ENCODE data around the gene CRYBG2. TPM values are rescaled to one million over a fixed set of nuclear protein-coding genes. Genes with fewer than 3 reads are reported as not detected.

Gene CRYBG2
- total and polyA plus RNA-seq, 2 of the 13 experiments (the other 11 are each of a cell fraction or from before 2014, with no cell fraction given) = 1.3 to 2.9 TPM

DNA sequence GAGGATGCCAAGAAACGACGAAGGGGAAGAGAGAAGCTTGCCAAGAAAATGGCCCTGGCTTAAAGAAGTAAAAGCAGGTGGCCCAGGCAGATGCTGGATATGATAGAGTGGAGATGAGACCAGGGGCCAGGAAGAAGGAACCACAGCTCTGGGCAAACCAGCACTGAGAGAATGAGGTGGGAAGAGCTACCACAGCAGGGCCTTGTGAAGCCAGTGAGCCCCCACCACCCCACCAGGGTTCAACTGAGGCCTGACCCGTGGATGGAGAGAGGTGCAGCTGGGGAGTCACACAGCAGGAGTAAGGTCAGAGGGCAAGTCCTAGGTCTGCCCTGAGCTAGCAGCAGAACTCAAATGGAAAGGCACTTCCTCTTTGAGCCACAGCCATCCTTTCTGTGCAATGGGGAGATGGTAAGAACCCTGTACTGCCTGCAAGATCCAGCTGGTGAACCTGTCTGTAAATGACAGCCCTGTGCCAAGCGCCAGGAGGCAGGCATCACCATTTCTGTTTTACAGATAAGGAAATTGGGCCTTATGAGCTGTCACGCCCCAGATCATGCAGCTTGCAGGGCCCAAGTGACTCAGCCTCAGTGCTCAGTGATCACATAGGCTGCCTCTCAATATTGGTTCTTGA, 65.5 kb downstream of the CRYBG2 start:
- Histone ChIP-seq H3K4me2 (ENCODE audit: low read depth, low read length) (no peak overlapping the region), H3K27ac (ENCODE audit: extremely low read length, insufficient read depth, low read length) (no peak overlapping the region), H3K4me3 (replicated peaks in 1 of 3; ENCODE audit: insufficient read depth in 1 of 3, low read depth in 2 of 3, low read length in 3 of 3) (no peak overlapping the region), H3K27me3 (ENCODE audit: control insufficient read depth in 1 of 2, insufficient read depth in 2 of 2, low read length in 2 of 2) (no peaks in the 10 kb centered on the region), H3K4me1 (ENCODE audit: insufficient read depth, low read length) (no peaks in the 10 kb centered on the region), H2AFZ (ENCODE audit: low read length) (no peak overlapping the region), H3K9ac (ENCODE audit: insufficient read depth, low read depth, low read length) (no peak overlapping the region), H3K79me2 (ENCODE audit: insufficient read depth, low read length) (no peaks in the 10 kb centered on the region), H4K20me1 (ENCODE audit: insufficient read depth, low read length) (no peaks in the 10 kb centered on the region), H3K36me3 (replicated peaks in 1 of 2; ENCODE audit: control insufficient read depth in 1 of 2, insufficient read depth in 2 of 2, low read length in 2 of 2) (no peaks in the 10 kb centered on the region; a peak in 1 of 5 replicates), H3K9me3 (ENCODE audit: low read length) (no peaks in the 10 kb centered on the region)
- ATAC-seq (no peak), DNase-seq (ENCODE audit: low spot score) (no peak), FAIRE-seq (no peak)
- POLR2A ChIA-PET = no interaction called here
- CTCF ChIA-PET (ENCODE audit: low intra/inter-chr PET ratio, low total read pairs) = no interaction called here
- WGBS (ENCODE audit: low lambda C conversion rate) = 67% methylated on average over 3 of the region's 5 CpGs
- intact Hi-C loops (cut with micrococcal nuclease; ENCODE audit: unreplicated experiment) (no loop called here), in situ Hi-C loops (cut with HindIII; ENCODE audit: extremely low pct_ligation_motif_present, low pct_unique_long_range_greater_than_20kb) (loop anchor here (5.0 kb wide), 1 partner anchor 74 kb away; no protein-coding TSS in a partner anchor)
- BruUV-seq (replicated peaks) = no TSS peak
- TF ChIP-seq ZNF34 (CRISPR knock-in tag; IDR thresholded peaks at IDR 0.05; ENCODE audit: borderline replicate concordance) = no peak
- TF ChIP-seq, protein P1, sequence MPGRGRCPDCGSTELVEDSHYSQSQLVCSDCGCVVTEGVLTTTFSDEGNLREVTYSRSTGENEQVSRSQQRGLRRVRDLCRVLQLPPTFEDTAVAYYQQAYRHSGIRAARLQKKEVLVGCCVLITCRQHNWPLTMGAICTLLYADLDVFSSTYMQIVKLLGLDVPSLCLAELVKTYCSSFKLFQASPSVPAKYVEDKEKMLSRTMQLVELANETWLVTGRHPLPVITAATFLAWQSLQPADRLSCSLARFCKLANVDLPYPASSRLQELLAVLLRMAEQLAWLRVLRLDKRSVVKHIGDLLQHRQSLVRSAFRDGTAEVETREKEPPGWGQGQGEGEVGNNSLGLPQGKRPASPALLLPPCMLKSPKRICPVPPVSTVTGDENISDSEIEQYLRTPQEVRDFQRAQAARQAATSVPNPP (CRISPR knock-in tag; IDR thresholded peaks at IDR 0.05) = no peak

- Histone ChIP-seq H3K27me3 (ENCODE audit: control insufficient read depth in 1 of 2, insufficient read depth in 2 of 2, low read length in 2 of 2) (no peaks in the 10 kb centered on the region), H4K20me1 (ENCODE audit: insufficient read depth, low read length) (no peaks in the 10 kb centered on the region), H3K4me2 (ENCODE audit: low read depth, low read length) (no peak overlapping the region), H2AFZ (ENCODE audit: low read length) (no peak overlapping the region), H3K9me3 (ENCODE audit: low read length) (no peaks in the 10 kb centered on the region), H3K79me2 (ENCODE audit: insufficient read depth, low read length) (no peaks in the 10 kb centered on the region), H3K4me1 (ENCODE audit: insufficient read depth, low read length) (no peaks in the 10 kb centered on the region), H3K36me3 (replicated peaks in 1 of 2; ENCODE audit: control insufficient read depth in 1 of 2, insufficient read depth in 2 of 2, low read length in 2 of 2) (no peaks in the 10 kb centered on the region; a peak in 1 of 5 replicates), H3K9ac (ENCODE audit: insufficient read depth, low read depth, low read length) (no peak overlapping the region), H3K4me3 (replicated peaks in 1 of 3; ENCODE audit: insufficient read depth in 1 of 3, low read depth in 2 of 3, low read length in 3 of 3) (no peak overlapping the region), H3K27ac (ENCODE audit: extremely low read length, insufficient read depth, low read length) (no peak overlapping the region)
- intact Hi-C loops (cut with micrococcal nuclease; ENCODE audit: unreplicated experiment) (no loop called here), in situ Hi-C loops (cut with HindIII; ENCODE audit: extremely low pct_ligation_motif_present, low pct_unique_long_range_greater_than_20kb) (loop anchor here (5.0 kb wide), 1 partner anchor 74 kb away; no protein-coding TSS in a partner anchor)
- ChIA-PET CTCF (ENCODE audit: low intra/inter-chr PET ratio, low total read pairs) (no interaction called here), POLR2A (no interaction called here)
- DNase-seq (ENCODE audit: low spot score) = no peak
- no peak for ATAC-seq
- no TSS peak for BruUV-seq (replicated peaks)
- WGBS (ENCODE audit: low lambda C conversion rate) = 93% methylated on average over 5 of the region's 5 CpGs
- FAIRE-seq = no peak
- TF ChIP-seq, protein P2, sequence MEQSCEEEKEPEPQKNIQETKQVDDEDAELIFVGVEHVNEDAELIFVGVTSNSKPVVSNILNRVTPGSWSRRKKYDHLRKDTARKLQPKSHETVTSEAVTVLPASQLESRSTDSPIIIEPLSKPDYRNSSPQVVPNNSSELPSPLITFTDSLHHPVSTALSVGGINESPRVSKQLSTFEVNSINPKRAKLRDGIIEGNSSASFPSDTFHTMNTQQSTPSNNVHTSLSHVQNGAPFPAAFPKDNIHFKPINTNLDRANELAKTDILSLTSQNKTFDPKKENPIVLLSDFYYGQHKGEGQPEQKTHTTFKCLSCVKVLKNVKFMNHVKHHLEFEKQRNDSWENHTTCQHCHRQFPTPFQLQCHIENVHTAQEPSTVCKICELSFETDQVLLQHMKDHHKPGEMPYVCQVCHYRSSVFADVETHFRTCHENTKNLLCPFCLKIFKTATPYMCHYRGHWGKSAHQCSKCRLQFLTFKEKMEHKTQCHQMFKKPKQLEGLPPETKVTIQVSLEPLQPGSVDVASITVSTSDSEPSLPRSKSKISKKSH (CRISPR knock-in tag; IDR thresholded peaks at IDR 0.05; ENCODE audit: borderline replicate concordance) = no peak
- no peak for TF ChIP-seq KDM1A (CRISPR knock-in tag; IDR thresholded peaks at IDR 0.05)
- TF ChIP-seq KLF9 (CRISPR knock-in tag; IDR thresholded peaks at IDR 0.05; ENCODE audit: low read depth) = no peak
- TF ChIP-seq KLF11 (CRISPR knock-in tag; IDR thresholded peaks at IDR 0.05) = no peak
- TF ChIP-seq, protein P3, sequence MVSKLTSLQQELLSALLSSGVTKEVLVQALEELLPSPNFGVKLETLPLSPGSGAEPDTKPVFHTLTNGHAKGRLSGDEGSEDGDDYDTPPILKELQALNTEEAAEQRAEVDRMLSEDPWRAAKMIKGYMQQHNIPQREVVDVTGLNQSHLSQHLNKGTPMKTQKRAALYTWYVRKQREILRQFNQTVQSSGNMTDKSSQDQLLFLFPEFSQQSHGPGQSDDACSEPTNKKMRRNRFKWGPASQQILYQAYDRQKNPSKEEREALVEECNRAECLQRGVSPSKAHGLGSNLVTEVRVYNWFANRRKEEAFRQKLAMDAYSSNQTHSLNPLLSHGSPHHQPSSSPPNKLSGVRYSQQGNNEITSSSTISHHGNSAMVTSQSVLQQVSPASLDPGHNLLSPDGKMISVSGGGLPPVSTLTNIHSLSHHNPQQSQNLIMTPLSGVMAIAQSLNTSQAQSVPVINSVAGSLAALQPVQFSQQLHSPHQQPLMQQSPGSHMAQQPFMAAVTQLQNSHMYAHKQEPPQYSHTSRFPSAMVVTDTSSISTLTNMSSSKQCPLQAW (CRISPR knock-in tag; IDR thresholded peaks at IDR 0.05) = no peak
- TF ChIP-seq ZNF143 (CRISPR knock-in tag; IDR thresholded peaks at IDR 0.05) = no peak
- TF ChIP-seq, protein P4, sequence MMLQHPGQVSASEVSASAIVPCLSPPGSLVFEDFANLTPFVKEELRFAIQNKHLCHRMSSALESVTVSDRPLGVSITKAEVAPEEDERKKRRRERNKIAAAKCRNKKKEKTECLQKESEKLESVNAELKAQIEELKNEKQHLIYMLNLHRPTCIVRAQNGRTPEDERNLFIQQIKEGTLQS (CRISPR knock-in tag; IDR thresholded peaks at IDR 0.05) = no peak
- TF ChIP-seq, protein P5, sequence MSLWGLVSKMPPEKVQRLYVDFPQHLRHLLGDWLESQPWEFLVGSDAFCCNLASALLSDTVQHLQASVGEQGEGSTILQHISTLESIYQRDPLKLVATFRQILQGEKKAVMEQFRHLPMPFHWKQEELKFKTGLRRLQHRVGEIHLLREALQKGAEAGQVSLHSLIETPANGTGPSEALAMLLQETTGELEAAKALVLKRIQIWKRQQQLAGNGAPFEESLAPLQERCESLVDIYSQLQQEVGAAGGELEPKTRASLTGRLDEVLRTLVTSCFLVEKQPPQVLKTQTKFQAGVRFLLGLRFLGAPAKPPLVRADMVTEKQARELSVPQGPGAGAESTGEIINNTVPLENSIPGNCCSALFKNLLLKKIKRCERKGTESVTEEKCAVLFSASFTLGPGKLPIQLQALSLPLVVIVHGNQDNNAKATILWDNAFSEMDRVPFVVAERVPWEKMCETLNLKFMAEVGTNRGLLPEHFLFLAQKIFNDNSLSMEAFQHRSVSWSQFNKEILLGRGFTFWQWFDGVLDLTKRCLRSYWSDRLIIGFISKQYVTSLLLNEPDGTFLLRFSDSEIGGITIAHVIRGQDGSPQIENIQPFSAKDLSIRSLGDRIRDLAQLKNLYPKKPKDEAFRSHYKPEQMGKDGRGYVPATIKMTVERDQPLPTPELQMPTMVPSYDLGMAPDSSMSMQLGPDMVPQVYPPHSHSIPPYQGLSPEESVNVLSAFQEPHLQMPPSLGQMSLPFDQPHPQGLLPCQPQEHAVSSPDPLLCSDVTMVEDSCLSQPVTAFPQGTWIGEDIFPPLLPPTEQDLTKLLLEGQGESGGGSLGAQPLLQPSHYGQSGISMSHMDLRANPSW (CRISPR knock-in tag; IDR thresholded peaks at IDR 0.05; ENCODE audit: borderline replicate concordance) = no peak
- no peak for TF ChIP-seq KMT2B (CRISPR knock-in tag; IDR thresholded peaks at IDR 0.05)
Measured at GRCh38 chr1:26287811-26288210, 66.1 kb downstream of the CRYBG2 start.
